Stomach (tissue), 9 donors: ENCODE results near the gene KCNJ16. TPM values are rescaled to one million over a fixed set of nuclear protein-coding genes. Genes with fewer than 3 reads are reported as not detected.

Experiments used
- DNase-seq, 2 donors: peaks; one replicate each; pipeline versions ENCODE4 v3.0.0 to v3.0.0-alpha.2; 2013 to 2019
- H3K27ac ChIP-seq, 5 donors: fragments of 200-600 bp in 4 of 5; sonication (generic) in 4 of 5; one replicate each; pipeline ENCODE4 v1.5.1; 2013 to 2019; ENCODE audit warnings: mild to moderate bottlenecking in 1 of 5, moderate library complexity in 1 of 5
- H3K27me3 ChIP-seq, 3 donors: fragments of 200-600 bp; sonication (generic); one replicate each; pipeline ENCODE4 v1.5.1; 2017 to 2019; ENCODE audit warnings: mixed run types in 1 of 3
- H3K36me3 ChIP-seq, 4 donors: fragments of 200-600 bp; sonication (generic); 1 replicate in 3 of 4; 2 replicates in 1 of 4; pipeline ENCODE4 v1.5.1; 2016 to 2019
- H3K4me1 ChIP-seq, 4 donors: fragments of 200-600 bp; sonication (generic); one replicate each; pipeline ENCODE4 v1.5.1; 2016 to 2019
- H3K4me3 ChIP-seq, 4 donors: fragments of 200-600 bp; sonication (generic) in 3 of 4; one replicate each; pipeline ENCODE4 v1.5.1; 2016 to 2019; ENCODE audit warnings: mild to moderate bottlenecking in 1 of 4
- H3K9me3 ChIP-seq, 4 donors: fragments of 200-600 bp; sonication (generic); one replicate each; pipeline ENCODE4 v1.5.1; 2016 to 2019
- EP300 ChIP-seq: sonication (generic); formaldehyde crosslinking; IDR thresholded peaks from one replicate; pipeline ENCODE4 v1.6.1; 2017; ENCODE audit warnings: antibody characterized with exemption
- POLR2A ChIP-seq, 4 donors: fragments of 450-650 bp; IDR thresholded peaks; one replicate each; pipeline ENCODE4 v1.6.1; 2016; ENCODE audit warnings: antibody characterized with exemption in 4 of 4, control low read depth in 2 of 4, mild to moderate bottlenecking in 1 of 4, moderate library complexity in 1 of 4
- POLR2AphosphoS5 ChIP-seq, 3 donors: sonication (generic); formaldehyde crosslinking; IDR thresholded peaks; one replicate each; pipeline ENCODE4 v1.6.1; 2016; ENCODE audit warnings: antibody characterized with exemption in 3 of 3
- WGBS, 5 donors: extraction: QIAGEN DNeasy Blood & Tissue Kit in 3 of 5; methylation state at CpG; one replicate each; pipeline versions ENCODE4 v1.1.5 to v1.1.7; 2013 to 2018; 5-methylcytosine and 5-hydroxymethylcytosine counted together
- intact Hi-C: fragments of 100-400 bp; cut with DNase I; formaldehyde crosslinking; loops from one replicate; pipeline ENCODE4 v1.15.1; 2023; ENCODE audit warnings: low total_unique reads
- polyA plus RNA-seq, 3 donors: library from polyadenylated mRNA; stranded (reverse); fragments of 200-250 nt; gene quantifications; one replicate each; pipeline ENCODE4 v1.2.3, GENCODE V29; 2013
- total RNA-seq, 5 donors: library from RNA; depleted of rRNA; stranded (reverse); fragments of >200 nt; gene quantifications; one replicate each; pipeline versions ENCODE4 v1.1.0 to v1.2.3, GENCODE V29; 2014 to 2016
- TF ChIP-seq, protein P1 (sequence below), 7 experiments: fragments of 450-650 bp in 4 of 7; fragments of 200-600 bp in 3 of 7; sonication (generic) in 3 of 7; IDR thresholded peaks; one replicate each; pipeline ENCODE4 v1.5.1; 2016 to 2019; ENCODE audit warnings: antibody characterized with exemption in 7 of 7, control low read depth in 2 of 7, mild to moderate bottlenecking in 1 of 7
- donor health status: healthy with polysubstance abuse.
- donor health status: Bipolar disorder and iron deficiency.
- donor health status: healthy.

The KCNJ16 gene
- total and polyA plus RNA-seq, 8 donors = 5.9 to 135 (median 12.9) TPM; not detected in 1

DNA sequence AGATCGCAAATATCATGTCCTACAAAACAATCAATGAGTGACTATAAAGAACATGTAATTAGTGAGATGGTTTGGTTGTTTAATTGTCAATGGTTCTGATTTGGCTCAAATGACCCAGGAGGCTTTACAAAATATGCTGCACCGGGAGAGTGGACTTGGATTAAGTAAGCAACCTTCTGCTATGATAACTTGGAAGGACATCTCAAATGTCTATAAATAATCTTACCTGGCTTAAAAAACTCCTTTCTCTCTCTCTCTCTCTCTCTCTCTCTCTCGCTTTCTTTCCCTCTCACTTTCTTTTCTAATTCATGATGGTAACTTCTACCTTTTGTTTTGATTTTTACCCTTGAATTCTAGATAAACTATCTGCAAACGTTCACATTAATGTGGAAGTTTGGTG is 108.5 kb downstream of the KCNJ16 start:
- Histone ChIP-seq H3K4me1 (no peaks in the 10 kb centered on the region), H3K36me3 (no peaks in the 10 kb centered on the region), H3K4me3 (no peak overlapping the region), H3K27me3 (no peaks in the 10 kb centered on the region), H3K27ac (no peak overlapping the region), H3K9me3 (no peaks in the 10 kb centered on the region)
- no peak for DNase-seq
- WGBS, 5 donors = 70 to 80% (median 74%) methylated on average over 4 of the region's 4 CpGs
- intact Hi-C loops = no loop called here
- TF ChIP-seq, protein P1, sequence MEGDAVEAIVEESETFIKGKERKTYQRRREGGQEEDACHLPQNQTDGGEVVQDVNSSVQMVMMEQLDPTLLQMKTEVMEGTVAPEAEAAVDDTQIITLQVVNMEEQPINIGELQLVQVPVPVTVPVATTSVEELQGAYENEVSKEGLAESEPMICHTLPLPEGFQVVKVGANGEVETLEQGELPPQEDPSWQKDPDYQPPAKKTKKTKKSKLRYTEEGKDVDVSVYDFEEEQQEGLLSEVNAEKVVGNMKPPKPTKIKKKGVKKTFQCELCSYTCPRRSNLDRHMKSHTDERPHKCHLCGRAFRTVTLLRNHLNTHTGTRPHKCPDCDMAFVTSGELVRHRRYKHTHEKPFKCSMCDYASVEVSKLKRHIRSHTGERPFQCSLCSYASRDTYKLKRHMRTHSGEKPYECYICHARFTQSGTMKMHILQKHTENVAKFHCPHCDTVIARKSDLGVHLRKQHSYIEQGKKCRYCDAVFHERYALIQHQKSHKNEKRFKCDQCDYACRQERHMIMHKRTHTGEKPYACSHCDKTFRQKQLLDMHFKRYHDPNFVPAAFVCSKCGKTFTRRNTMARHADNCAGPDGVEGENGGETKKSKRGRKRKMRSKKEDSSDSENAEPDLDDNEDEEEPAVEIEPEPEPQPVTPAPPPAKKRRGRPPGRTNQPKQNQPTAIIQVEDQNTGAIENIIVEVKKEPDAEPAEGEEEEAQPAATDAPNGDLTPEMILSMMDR (IDR thresholded peaks at IDR 0.05) = no peak
- TF ChIP-seq EP300 (no peak), POLR2A (IDR thresholded peaks at IDR 0.05) (no peak), POLR2AphosphoS5 (IDR thresholded peaks at IDR 0.05) (no peak)

DNA sequence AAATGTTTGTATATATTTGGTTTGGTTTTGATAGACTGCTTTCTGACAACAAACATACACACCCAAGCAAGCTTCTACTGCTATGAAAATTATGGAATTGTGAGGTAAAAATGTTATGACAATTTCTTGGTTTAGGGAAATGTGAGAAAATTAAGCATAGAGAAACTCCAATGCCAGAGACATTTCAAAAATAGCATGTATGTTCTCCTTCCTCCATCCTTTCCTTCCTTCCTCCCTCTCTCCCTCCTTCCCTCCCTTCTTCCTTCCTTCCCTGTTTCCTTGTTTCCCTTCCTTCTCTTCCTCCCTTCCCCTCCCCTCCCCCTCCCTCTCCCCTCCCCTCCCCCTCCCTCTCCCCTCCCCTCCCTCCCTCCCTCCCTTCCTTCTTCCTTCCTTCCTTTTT is 109.2 kb downstream of the KCNJ16 start:
- Histone ChIP-seq H3K4me3 (no peak overlapping the region), H3K36me3 (no peaks in the 10 kb centered on the region), H3K9me3 (no peaks in the 10 kb centered on the region), H3K27me3 (no peaks in the 10 kb centered on the region), H3K27ac (no peak overlapping the region), H3K4me1 (no peaks in the 10 kb centered on the region)
- DNase-seq = no peak
- intact Hi-C loops = no loop called here
- TF ChIP-seq EP300 (no peak), POLR2A (IDR thresholded peaks at IDR 0.05) (no peak), POLR2AphosphoS5 (IDR thresholded peaks at IDR 0.05) (no peak)

DNA sequence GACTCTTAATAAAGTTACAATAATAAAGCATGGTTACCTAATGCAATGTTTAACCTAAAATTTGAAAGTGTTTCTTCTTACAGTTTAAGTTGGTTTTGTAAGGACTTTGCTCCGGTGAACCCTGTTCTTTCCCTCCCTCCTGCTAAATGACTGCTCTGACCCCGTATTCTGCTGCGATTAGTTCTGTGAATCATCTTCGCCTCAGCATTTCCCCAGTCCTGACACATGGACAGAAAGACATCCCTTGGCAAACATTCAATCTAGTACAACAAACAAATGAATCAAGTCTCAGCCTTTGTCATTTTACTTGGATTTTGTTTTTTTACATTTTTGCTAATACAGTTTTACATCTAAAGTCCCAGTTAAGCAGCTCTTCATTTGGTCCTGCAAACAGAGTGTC is 109.7 kb downstream of the KCNJ16 start:
- no peak for TF ChIP-seq POLR2A (IDR thresholded peaks at IDR 0.05)
- no peak for TF ChIP-seq EP300
- TF ChIP-seq, protein P1 (IDR thresholded peaks at IDR 0.05) = no peak
- TF ChIP-seq POLR2AphosphoS5 (IDR thresholded peaks at IDR 0.05) = no peak
- 55 to 86% (median 69%) methylated on average over 4 of the region's 4 CpGs for WGBS, 5 donors
- H3K27ac ChIP-seq = no peak overlapping the region
- H3K9me3 ChIP-seq = no peaks in the 10 kb centered on the region
- H3K36me3 ChIP-seq = no peaks in the 10 kb centered on the region
- no peaks in the 10 kb centered on the region for H3K4me1 ChIP-seq
- H3K27me3 ChIP-seq = no peaks in the 10 kb centered on the region
- intact Hi-C loops = no loop called here
- no peak overlapping the region for H3K4me3 ChIP-seq
- no peak for DNase-seq

Other genes starting within 250 kb of the KCNJ16 start
- 1 to 10 TPM; 2.0 to 6.4 (median 4.3) TPM for gene KCNJ2, start 94.3 kb downstream of the KCNJ16 start, total RNA-seq
- gene KCNJ2, start 94.3 kb downstream of the KCNJ16 start, polyA plus RNA-seq = 1 to 10 TPM in 1 of 3 donors, under 1 TPM in 1, not detected in 1; 0.31 to 2.3 TPM